Panc1 (cell line): Measurements from ENCODE around the gene ITPRIP.

Source experiments
- POLR2AphosphoS5 ChIP-seq: IDR thresholded peaks from 2 replicates; pipeline ENCODE4 v1.6.1; 2012; ENCODE audit warnings: mild to moderate bottlenecking, low read depth, low read length, moderate library complexity
- REST ChIP-seq, 2 experiments: IDR thresholded peaks; 2 replicates each; pipeline ENCODE4 v1.6.1; 2011 to 2012; ENCODE audit warnings: low read depth in 2 of 2, control low read depth in 1 of 2, low read length in 1 of 2, mild to moderate bottlenecking in 1 of 2, moderate library complexity in 1 of 2; ENCODE audit not compliant: insufficient read depth in 1 of 2

DNA sequence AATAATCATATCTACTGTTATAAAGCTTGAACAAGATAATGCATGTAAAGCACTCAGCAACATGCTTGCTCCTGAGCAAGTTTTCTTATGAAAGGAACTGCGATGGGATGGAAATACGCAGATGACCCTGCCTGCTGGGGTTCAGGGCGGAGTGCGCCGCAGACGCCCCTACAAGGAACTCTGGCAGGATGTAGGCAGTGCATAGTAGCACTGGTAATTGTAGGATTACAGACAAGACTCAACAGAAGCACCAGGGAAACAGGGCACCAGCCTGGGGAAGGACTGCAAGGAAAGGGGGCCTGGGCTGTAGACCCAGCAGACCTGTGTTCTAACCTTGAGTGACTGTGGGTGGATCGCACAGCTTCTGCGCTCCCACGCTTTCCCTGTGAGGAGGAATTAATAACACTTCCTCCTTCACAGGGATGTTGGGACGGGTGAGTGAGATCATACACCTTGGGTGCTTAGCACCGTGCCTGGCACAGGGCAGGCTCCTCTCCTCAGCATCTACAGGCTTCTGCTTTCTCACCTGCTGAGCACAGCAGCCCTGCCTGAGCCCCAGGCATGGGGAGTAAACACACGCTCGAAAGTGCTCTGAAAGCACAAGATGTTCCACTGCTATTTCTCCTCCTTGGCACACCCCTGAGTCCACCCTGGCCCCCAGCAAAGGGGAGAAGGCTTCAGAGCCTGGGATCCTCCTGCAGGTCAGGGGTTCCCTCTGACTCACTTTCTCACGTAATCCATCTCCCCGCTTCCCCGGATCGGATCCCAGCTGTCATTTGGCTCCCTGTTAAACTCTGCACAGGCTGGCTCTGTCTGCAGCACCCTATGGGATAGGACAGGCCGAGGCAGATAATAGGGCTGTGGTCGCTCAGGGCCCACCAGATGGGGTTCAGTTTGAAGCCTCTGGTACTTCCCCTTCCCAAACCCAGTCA lies 19.2 kb downstream of the ITPRIP start:
- TF ChIP-seq POLR2AphosphoS5, result no peak
- TF ChIP-seq REST (IDR thresholded peaks at IDR 0.05; ENCODE audit: insufficient read depth in 1 of 2, low read depth in 2 of 2, low read length in 1 of 2), result no peak
